Uterus (tissue), 4 donors: ENCODE data around the gene SH3RF3. TPM values are rescaled to one million over a fixed set of nuclear protein-coding genes. Genes with fewer than 3 reads are reported as not detected.

Source experiments
- DNase-seq, 2 donors: peaks; one replicate each; pipeline ENCODE4 v3.0.0-alpha.2; 2019 to 2020
- H3K27ac ChIP-seq, 2 donors: fragments of 200-600 bp; sonication (generic); 1 replicate in 1 of 2; 2 replicates in 1 of 2; pipeline ENCODE4 v1.5.1; 2016 to 2018
- H3K27me3 ChIP-seq, 2 donors: fragments of 200-600 bp; sonication (generic); one replicate each; pipeline ENCODE4 v1.5.1; 2018 to 2019; ENCODE audit warnings: control low read depth in 1 of 2
- H3K36me3 ChIP-seq, 2 donors: fragments of 200-600 bp; sonication (generic); one replicate each; pipeline ENCODE4 v1.5.1; 2019; ENCODE audit warnings: control low read depth in 1 of 2
- H3K4me1 ChIP-seq, 2 donors: fragments of 200-600 bp; sonication (generic); one replicate each; pipeline ENCODE4 v1.5.1; 2018 to 2019; ENCODE audit warnings: control low read depth in 1 of 2
- H3K4me3 ChIP-seq, 2 donors: fragments of 200-600 bp; sonication (generic); 1 replicate in 1 of 2; 2 replicates in 1 of 2; pipeline ENCODE4 v1.5.1; 2018 to 2019; ENCODE audit warnings: mild to moderate bottlenecking in 1 of 2
- H3K9me3 ChIP-seq, 2 donors: fragments of 200-600 bp; sonication (generic); one replicate each; pipeline ENCODE4 v1.5.1; 2019; ENCODE audit warnings: control low read depth in 1 of 2
- POLR2A ChIP-seq, 2 donors: fragments of 450-650 bp; IDR thresholded peaks; one replicate each; pipeline ENCODE4 v1.6.1; 2016; ENCODE audit warnings: antibody characterized with exemption in 2 of 2, mild to moderate bottlenecking in 1 of 2, moderate library complexity in 1 of 2
- intact Hi-C: fragments of 100-400 bp; cut with DNase I; formaldehyde crosslinking; loops from one replicate; pipeline ENCODE4 v1.15.1; 2023; ENCODE audit warnings: low total_unique reads
- total RNA-seq, 4 donors: library from RNA; depleted of rRNA in 3 of 4; stranded (reverse); fragments of >200 nt in 3 of 4; gene quantifications; one replicate each; pipeline versions ENCODE4 v1.1.0 to v1.2.4, GENCODE V29; 2014 to 2023
- TF ChIP-seq, protein P1 (sequence below), 4 experiments: fragments of 200-600 bp in 2 of 4; fragments of 450-650 bp in 2 of 4; sonication (generic) in 2 of 4; IDR thresholded peaks; one replicate each; pipeline ENCODE4 v1.5.1; 2016 to 2019; ENCODE audit warnings: antibody characterized with exemption in 4 of 4, mild to moderate bottlenecking in 2 of 4, moderate library complexity in 1 of 4
- donor health status: DM: yes; HTN: yes; CAD: no.

SH3RF3 gene
- total RNA-seq, 4 donors from 2014 or later: 5.1 to 10.2 (median 8.7) TPM; not detected in 1

DNA sequence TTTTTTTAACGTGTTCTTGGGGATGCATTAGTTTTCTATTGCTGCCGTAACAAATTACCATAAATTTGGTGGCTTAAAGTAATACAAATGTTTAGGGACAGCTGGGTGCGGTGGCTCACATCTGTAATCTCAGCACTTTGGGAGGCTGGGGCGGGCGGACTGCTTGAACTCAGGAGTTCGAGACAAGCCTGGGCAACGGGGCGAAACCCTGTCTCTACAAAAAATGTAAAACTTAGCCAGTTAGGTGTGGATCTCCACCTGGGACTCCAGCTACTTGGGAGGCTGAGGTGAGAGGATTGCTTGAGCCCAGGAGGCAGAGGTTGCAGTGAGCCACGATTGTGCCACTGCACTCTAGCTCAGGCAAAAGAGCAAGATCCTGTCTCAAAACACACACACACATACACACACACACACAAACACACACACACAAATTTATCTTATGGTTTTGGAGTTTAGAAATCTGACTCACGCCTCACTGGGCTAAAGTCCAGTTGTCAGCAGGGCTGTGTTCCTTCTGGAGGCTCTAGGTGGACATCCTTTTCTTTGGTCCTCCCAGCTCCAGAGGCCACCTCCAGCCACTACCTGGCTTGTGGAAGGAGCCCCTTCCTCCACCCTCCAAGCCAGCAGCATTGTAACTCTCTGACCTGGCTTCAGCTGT lies 408.7 kb downstream of the SH3RF3 start:
- H3K9me3 ChIP-seq: no peaks in the 10 kb centered on the region
- H3K27me3 ChIP-seq: no peaks in the 10 kb centered on the region
- TF ChIP-seq, protein P1, sequence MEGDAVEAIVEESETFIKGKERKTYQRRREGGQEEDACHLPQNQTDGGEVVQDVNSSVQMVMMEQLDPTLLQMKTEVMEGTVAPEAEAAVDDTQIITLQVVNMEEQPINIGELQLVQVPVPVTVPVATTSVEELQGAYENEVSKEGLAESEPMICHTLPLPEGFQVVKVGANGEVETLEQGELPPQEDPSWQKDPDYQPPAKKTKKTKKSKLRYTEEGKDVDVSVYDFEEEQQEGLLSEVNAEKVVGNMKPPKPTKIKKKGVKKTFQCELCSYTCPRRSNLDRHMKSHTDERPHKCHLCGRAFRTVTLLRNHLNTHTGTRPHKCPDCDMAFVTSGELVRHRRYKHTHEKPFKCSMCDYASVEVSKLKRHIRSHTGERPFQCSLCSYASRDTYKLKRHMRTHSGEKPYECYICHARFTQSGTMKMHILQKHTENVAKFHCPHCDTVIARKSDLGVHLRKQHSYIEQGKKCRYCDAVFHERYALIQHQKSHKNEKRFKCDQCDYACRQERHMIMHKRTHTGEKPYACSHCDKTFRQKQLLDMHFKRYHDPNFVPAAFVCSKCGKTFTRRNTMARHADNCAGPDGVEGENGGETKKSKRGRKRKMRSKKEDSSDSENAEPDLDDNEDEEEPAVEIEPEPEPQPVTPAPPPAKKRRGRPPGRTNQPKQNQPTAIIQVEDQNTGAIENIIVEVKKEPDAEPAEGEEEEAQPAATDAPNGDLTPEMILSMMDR (IDR thresholded peaks at IDR 0.05): no peak
- no peak for TF ChIP-seq POLR2A (IDR thresholded peaks at IDR 0.05)
- H3K27ac ChIP-seq: no peak overlapping the region
- no peaks in the 10 kb centered on the region for H3K36me3 ChIP-seq
- DNase-seq: no peak
- intact Hi-C loops: no loop called here
- no peaks in the 10 kb centered on the region for H3K4me1 ChIP-seq
- H3K4me3 ChIP-seq: no peak overlapping the region

DNA sequence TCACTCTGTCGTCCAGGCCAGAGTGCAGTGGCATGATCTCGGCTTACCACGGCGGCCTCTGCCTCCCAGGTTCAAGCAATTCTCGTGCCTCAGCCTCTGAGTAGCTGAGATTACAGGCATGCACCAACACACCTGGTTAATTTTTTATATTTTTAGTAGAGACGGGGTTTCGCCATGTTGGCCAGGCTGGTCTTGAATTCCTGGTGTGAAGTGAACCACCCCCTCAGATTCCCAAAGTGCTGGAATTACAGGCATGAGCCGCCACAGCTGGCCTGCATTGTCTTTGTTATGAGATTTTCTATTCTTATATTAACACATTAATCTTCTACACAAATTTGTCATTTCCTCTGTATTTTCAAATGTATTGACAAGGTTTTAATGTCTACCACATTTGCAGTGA lies 409.5 kb downstream of the SH3RF3 start:
- Histone ChIP-seq H3K4me3 (no peak overlapping the region), H3K27ac (no peak overlapping the region), H3K4me1 (no peaks in the 10 kb centered on the region), H3K27me3 (no peaks in the 10 kb centered on the region), H3K9me3 (no peaks in the 10 kb centered on the region), H3K36me3 (no peaks in the 10 kb centered on the region)
- TF ChIP-seq POLR2A (IDR thresholded peaks at IDR 0.05): no peak
- TF ChIP-seq, protein P1 (IDR thresholded peaks at IDR 0.05): no peak
- intact Hi-C loops: no loop called here
- no peak for DNase-seq

DNA sequence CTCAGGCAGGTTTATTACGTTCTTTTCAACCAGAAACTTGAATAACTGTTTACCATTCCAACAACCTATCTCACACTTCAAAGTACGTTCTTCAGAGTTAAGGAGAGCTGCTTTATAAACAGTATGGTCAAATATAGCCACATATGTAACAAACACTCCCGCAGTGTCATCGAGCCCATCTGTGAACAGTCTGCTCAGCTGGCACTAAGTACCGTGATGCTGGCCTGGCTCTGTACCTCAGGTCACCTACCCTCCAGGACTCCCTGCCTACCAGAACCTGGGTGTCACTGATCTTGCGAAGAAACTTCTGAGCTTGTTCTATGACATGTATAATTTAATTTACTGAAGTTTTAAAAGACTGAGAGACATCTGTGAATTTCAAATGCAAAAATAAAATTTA lies 413.4 kb downstream of the SH3RF3 start:
- DNase-seq: no peak
- Histone ChIP-seq H3K36me3 (no peaks in the 10 kb centered on the region), H3K27ac (no peak overlapping the region), H3K9me3 (no peaks in the 10 kb centered on the region), H3K4me1 (no peaks in the 10 kb centered on the region), H3K4me3 (no peak overlapping the region), H3K27me3 (no peaks in the 10 kb centered on the region)
- intact Hi-C loops: no loop called here
- TF ChIP-seq, protein P1 (IDR thresholded peaks at IDR 0.05): no peak
- no peak for TF ChIP-seq POLR2A (IDR thresholded peaks at IDR 0.05)

DNA sequence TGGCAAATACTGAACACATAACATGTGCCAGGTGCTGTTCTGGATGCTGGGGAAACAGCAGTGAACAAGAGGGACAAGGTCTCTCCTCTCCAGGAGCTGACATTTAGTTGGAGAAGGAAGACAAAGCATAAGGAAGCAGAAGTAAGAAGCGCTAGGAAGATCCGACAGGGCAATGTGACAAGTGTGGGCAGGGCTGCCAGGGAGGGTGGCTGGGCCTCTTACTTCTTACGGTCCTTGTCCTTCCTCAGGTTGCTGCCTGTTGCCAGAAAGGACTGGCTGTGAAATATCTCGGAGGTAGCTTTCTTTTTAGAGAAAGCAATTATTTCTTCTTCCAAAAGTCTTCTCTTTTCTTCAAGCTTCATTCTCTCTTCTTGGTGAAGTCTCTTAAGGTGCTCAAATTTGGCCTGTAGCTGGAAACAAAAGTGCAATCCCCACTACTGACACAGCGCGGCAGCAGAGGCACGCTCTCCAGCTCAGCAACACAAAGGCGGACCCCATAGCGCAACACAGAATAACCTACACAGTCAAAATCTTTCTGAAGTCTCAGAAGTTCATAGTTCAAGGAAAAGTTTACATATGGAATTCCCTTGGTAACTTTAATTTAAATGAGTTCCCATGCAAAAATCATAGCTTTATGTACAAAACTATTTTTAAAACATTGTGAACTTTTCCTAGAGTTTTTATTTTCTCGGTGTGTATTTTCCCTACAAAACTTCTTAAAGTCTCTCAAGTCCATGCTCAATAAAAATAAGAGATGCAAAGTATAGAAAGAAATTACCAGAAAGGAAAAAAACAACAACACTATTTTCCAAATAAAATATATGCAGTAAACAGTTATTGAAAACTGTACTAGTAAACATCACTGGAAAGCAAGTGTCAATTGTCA lies 417.1 kb downstream of the SH3RF3 start:
- no peak for TF ChIP-seq POLR2A (IDR thresholded peaks at IDR 0.05)
- TF ChIP-seq, protein P1 (IDR thresholded peaks at IDR 0.05): peak; percentile 84 to 95 (median 93)
- Histone ChIP-seq H3K9me3 (no peaks in the 10 kb centered on the region), H3K27ac (no peak overlapping the region), H3K4me1 (no peaks in the 10 kb centered on the region), H3K4me3 (no peak overlapping the region), H3K27me3 (no peaks in the 10 kb centered on the region), H3K36me3 (no peaks in the 10 kb centered on the region)
- intact Hi-C loops: no loop called here
- peak; percentile 55 to 79 for DNase-seq

DNA sequence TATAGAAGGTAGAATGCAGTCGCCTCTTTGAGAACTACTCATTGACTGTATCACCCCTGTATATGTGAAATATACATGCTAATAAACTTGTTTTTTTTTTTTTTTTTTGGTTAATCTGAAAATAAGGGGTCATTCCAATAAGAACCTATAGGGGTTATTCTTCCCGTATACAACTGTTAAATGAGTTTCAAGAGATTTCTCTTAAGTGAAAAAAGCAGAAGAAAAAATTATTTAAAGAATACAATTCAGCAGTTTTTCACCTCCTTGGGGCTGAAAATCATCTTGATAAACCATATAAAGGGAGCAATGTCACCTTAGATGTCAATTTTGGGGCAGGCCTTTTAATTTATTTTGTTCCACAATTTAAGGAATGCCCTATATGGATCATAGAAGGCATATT lies 418.3 kb downstream of the SH3RF3 start:
- no peaks in the 10 kb centered on the region for H3K36me3 ChIP-seq
- no peak for DNase-seq
- no peaks in the 10 kb centered on the region for H3K9me3 ChIP-seq
- no peaks in the 10 kb centered on the region for H3K27me3 ChIP-seq
- no peak for TF ChIP-seq POLR2A (IDR thresholded peaks at IDR 0.05)
- TF ChIP-seq, protein P1 (IDR thresholded peaks at IDR 0.05): no peak
- no peaks in the 10 kb centered on the region for H3K4me1 ChIP-seq
- H3K4me3 ChIP-seq: no peak overlapping the region
- no peak overlapping the region for H3K27ac ChIP-seq
- intact Hi-C loops: no loop called here
